ENCODE results near the gene HMGN4. TPM values are rescaled to one million over a fixed set of nuclear protein-coding genes. Genes with fewer than 3 reads are reported as not detected.

Gene HMGN4
- total RNA-seq, 4 donors from 2014 or later: 35.4 to 66.4 (median 57.7) TPM

GRCh38 chr6:26537160-26537845, 863 bp upstream of the HMGN4 start:
- no peak for TF ChIP-seq CTCF (IDR thresholded peaks at IDR 0.05; ENCODE audit: low read depth)

- no peak for TF ChIP-seq CTCF (IDR thresholded peaks at IDR 0.05; ENCODE audit: low read depth)
These were observed 371 bp downstream of the HMGN4 start for GRCh38 chr6:26538572-26538902.

GRCh38 chr6:26539071-26539615, 977 bp downstream of the HMGN4 start:
- no peak for TF ChIP-seq CTCF (IDR thresholded peaks at IDR 0.05; ENCODE audit: low read depth)

GRCh38 chr6:26541579-26541978, 3.4 kb downstream of the HMGN4 start:
- no peak for TF ChIP-seq CTCF (IDR thresholded peaks at IDR 0.05; ENCODE audit: low read depth)

GRCh38 chr6:26543953-26544352, 5.8 kb downstream of the HMGN4 start:
- TF ChIP-seq CTCF (IDR thresholded peaks at IDR 0.05; ENCODE audit: low read depth): no peak

GRCh38 chr6:26544473-26544872, 6.3 kb downstream of the HMGN4 start:
- no peak for TF ChIP-seq CTCF (IDR thresholded peaks at IDR 0.05; ENCODE audit: low read depth)

GRCh38 chr6:26545627-26546026, 7.5 kb downstream of the HMGN4 start:
- TF ChIP-seq CTCF (IDR thresholded peaks at IDR 0.05; ENCODE audit: low read depth): no peak

Data from subcutaneous adipose tissue (tissue), 4 donors.